ENCODE results near the gene TCHH.

TCHH gene

DNA sequence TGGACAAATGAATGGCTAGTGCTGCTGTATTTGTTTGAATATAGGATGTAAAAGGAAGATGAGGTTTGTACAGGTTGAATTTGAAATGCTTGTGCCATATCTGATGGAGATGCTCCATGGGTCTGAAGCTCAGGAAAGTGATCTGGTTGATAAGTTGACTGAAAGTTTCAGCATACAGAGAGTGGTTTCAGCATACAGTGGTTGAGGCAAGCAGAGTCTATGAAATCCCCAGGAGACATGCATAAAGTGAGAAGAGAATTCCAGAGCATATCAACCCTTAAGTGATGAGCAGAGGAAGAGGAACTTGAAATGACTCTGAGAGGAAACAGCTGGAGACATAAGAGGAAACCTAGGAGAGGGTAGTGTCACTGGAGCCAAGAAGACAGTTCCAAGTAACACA, 48.1 kb downstream of the TCHH start:
- DNase-seq (ENCODE audit: low spot score), result no peak

DNA sequence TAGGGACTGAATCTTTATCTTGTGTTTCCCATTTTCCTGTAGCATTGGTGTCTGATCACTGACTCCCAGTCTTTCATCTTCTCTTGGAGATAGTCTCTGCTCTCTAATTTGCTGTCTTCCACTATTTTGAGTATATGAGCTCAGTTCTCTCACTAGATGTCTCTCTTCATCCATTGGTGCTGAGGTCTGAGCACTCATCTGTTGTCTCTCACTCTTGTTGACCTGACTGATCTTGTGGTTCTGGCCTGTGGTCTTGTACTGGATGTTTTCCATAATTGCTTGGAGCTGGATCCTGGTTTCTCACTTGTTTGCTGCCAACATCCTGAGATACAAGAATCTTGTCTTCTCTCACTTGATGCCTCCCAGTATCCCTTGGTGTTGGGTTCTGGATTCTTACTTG, 53.3 kb downstream of the TCHH start:
- DNase-seq (ENCODE audit: low spot score), result no peak

Data from globus pallidus (tissue), 1 donor.